Measurements from ENCODE around the gene CNTRL.

DNA sequence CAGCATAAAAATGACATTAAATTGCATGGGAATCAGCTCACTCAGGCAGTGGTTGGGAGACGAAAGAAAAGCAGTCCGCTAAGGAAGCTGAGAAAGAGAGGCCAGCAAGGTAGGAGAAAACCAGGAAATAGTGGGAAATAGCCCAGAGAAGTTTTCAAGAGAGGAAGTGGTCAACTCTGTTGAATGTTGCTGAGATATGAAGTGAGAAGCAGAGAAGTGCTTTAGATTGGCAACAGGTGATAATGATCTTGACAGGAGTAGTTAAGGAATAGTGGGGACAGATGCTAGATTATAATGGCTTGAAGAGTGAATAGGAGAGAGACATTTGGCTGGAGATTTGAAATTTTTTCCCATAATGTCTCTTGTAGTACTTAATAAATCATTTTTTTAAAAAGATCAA lies 30.8 kb downstream of the CNTRL start:
- TF ChIP-seq YY1 (IDR thresholded peaks at IDR 0.05; ENCODE audit: insufficient read depth, insufficient read length) (no peak), ZNF274 (IDR thresholded peaks at IDR 0.05; ENCODE audit: low read depth, low read length) (no peak)
